NCI-H748 (cell line): ENCODE measurements around the gene SPTBN5.

ENCODE experiments used
- DNase-seq: peaks from one replicate; lab custom pipeline; 2025; ENCODE audit not compliant: unreplicated experiment; lab: John Stamatoyannopoulos, UW

The SPTBN5 gene

GRCh38 chr15:41926185-41927056 lies 32.6 kb upstream of the SPTBN5 start:
- no peak for DNase-seq

GRCh38 chr15:41925086-41925608 lies 31.3 kb upstream of the SPTBN5 start:
- DNase-seq = no peak

GRCh38 chr15:41923401-41923997 lies 29.6 kb upstream of the SPTBN5 start:
- DNase-seq = no peak

DNA sequence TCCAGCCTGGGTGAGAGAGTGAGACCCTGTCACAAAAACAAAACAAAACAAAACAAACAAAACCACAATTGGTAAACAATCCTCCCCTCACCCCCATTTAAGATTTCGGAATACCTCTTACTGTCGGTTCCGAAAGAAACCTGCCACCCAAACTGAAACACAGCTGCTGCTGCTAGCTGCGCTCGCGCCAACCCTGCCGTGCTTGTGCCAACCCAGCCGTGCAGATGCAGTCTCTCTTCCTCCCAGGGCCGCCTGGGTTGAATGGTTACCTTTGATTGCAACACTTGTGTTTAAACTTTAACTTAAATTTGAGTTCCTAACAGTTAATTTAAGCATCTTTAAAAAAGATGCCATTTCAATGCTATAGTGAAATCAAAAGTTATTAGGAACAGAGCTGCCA lies 28.5 kb upstream of the SPTBN5 start:
- no peak for DNase-seq

GRCh38 chr15:41921639-41922038 lies 27.8 kb upstream of the SPTBN5 start:
- no peak for DNase-seq

GRCh38 chr15:41921167-41921566 lies 27.3 kb upstream of the SPTBN5 start:
- no peak for DNase-seq

- DNase-seq = peak; percentile 41
Observed at GRCh38 chr15:41919954-41920538, 26.2 kb upstream of the SPTBN5 start.

DNA sequence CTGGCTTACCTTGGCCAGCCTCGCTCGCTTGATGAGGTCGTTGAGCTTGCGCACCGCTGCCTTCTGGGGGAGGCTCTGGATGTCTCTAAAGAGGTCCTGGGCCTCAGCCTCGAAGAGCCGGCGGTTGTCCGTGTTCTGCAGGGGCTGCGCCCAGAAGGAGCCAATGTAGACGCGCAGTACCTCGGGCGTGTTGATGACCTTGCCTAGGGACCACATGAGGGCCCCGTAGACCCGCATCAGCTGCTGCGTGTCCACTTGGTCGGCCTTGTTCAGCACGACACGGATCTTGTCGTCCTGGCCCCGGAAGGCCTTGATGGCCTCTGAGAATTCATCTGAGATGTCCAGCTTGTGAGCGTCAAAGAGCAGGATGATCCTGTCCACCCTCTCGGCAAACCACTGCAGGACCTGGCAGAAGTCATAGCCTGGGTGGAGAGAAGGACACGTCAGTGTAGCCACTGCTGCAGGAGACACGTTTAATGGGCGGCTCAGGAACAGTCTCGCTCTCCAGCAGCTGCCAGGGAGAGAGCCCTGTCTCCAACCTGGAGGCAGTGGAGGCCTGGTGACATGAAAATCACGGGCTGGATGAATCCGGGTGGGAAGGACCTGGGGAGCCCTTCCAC lies 25.5 kb upstream of the SPTBN5 start:
- no peak for DNase-seq

DNA sequence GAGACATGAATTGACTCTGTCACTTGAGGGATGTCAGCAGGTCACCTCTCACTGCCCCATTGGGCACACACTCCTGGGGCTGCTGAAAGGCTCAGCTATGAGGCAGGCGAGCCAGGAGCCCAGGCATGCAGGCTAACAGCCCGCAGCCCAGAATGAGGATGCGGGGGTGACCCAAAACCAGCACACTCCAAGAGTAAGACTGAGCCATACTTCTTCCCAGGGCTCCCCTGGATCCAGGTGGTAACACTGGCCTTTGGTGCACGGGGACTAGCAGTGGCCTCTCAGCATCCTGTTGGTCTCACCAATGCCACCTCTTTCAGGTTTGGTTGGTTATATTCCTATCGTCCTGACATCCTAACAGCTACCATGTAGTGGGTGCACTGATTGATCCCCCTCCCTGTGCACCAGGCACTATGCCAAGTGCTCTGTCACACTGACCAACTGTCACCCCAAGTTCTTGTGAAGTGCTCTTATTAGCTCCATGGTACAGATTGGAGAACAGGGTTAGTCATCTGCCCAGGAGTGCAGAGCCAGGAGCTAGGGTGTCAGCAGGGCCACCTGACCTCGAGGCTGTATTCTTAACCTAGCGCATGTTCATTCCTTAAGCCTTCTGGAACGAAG lies 24.8 kb upstream of the SPTBN5 start:
- no peak for DNase-seq

DNA sequence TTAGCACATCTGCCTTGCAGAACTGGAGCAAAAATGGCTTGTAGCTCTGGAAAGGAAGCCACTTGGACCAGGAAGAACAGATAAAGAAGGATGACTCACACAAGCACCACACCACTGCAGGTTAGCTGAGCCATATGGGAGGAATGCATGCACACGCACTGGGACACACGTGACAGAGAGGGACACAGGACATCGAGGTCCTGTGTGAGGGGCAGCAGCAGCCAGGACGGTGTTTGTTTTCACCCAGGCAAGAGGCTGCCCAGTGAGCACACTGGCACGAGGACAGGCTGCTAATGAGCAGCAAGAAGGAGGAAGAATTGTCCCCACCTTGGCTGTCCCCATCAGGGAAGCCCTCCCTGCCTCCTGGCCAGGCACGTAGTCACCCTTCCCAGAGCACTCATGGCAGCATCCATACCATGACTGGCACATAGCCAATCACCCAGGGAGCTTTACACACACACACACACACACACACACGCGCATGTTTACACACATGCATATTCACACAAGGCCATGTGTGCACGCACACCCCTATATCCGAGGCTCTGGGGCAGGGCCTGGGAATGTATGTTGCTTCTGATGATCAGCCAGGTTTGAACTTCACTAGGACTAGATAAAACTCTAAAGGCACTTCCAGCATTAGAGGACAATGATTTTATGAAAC lies 24.0 kb upstream of the SPTBN5 start:
- DNase-seq = no peak

- no peak for DNase-seq
Observed at GRCh38 chr15:41915255-41915994, 21.6 kb upstream of the SPTBN5 start.

DNA sequence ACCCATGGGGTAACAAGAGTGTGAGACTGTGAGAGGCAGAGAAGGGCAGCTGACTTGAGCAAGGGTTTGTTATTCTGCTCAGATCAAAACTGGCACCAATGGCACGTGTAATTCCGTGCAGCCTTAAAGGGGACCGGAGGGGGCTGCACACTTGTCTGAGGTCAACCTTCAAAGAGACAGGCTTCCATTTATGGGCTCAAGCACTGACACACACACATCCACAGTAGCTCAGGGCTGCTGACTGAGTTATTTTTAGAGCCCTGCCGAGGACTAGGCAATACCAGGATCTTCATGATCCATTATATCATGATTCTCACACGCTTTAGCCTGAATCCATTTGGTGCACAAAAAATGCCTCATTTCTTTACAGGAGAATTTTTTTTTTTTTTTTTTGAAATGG lies 20.6 kb upstream of the SPTBN5 start:
- DNase-seq = no peak

GRCh38 chr15:41913256-41913655 lies 19.4 kb upstream of the SPTBN5 start:
- no peak for DNase-seq

GRCh38 chr15:41911691-41912345 lies 18.0 kb upstream of the SPTBN5 start:
- no peak for DNase-seq

- no peak for DNase-seq
Observed at GRCh38 chr15:41908736-41909461, 15.0 kb upstream of the SPTBN5 start.

DNA sequence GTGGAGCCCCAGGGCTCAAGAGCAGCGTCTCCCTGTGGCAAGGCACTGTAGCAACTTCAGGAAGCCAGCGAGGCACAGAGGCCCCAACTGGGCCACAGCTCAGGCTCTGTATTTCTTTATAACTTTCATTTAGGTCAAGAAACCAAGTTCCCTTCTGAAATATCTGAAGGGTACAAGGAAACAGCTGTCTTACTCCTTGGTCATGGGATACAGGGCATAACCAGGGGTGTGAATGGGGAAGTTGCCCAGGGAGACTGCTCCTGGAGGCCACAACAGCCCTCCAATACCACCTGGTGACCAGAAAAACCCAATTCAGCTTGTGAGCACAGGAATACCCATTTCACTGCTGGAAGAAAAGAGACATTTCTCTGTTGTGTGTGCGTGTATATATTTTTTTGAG lies 13.3 kb upstream of the SPTBN5 start:
- no peak for DNase-seq

- DNase-seq = no peak
Observed at GRCh38 chr15:41906608-41907007, 12.8 kb upstream of the SPTBN5 start.

DNA sequence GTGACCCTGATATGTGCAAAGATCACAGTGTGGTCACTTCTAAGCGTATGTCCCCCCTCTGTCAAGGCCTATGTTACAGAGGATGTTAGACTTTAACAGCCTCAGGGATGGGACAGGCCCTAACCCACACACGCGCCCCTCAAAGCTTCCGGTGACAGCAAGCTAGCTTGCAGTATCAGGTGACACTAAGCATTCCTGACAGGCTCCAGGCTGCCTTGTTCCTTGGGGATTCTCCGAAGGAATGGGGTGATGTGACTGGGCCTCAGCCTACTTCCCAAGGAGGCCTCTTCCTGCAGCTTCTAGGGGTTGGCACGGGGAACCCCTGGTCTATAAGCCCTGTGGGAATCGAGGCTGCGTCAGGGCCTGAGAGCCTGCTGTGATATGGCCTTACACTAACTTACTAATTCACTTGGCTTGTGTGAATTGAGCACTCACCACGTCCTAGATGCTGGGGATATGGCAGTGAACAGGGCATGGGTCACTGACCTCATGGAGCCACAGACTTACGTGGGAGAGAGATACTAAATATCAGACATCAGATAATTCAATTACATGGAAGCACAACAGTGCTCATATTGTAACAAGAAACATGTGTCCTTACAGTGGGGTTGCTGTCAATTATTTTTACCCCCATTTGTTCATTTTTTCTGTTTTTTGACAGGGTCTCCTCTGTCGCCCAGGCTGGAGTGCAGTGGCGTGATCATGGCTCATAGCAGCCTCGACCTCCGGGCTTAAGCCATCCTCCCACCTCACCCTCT lies 11.4 kb upstream of the SPTBN5 start:
- DNase-seq = no peak
